HepG2 (cell line): ENCODE measurements around the gene PHTF2. TPM values are rescaled to one million over a fixed set of nuclear protein-coding genes. Genes with fewer than 3 reads are reported as not detected.

ENCODE experiments used
- ATAC-seq: fragments of 200-7000 bp; cut with Tn5 transposase; 3 replicates; pipeline ENCODE4 v1.9.1; 2020; ENCODE audit warnings: mild to moderate bottlenecking, moderate library complexity
- BruUV-seq: library from RNA; stranded (reverse); fragments of 400-500 nt; replicated peaks from 2 replicates; lab custom pipeline; 2021; lab: Mats Ljungman, UMichigan
- CTCF ChIA-PET: fragments of 300-600 bp; formaldehyde crosslinking; extraction: SDS; loops from one replicate; lab custom pipeline; 2021; ENCODE audit warnings: low total read pairs, inconsistent platforms, low intra/inter-chr PET ratio; lab: Yijun Ruan, JAX
- POLR2A ChIA-PET: fragments of 350-600 bp; sonication (Branson Sonifier 250); formaldehyde crosslinking; loops from one replicate; lab custom pipeline; 2020; ENCODE audit warnings: antibody characterized with exemption, inconsistent platforms; lab: Yijun Ruan, JAX
- DNase-seq: peaks from one replicate; pipeline ENCODE4 v3.0.0-alpha.2; 2015; ENCODE audit warnings: low spot score
- FAIRE-seq: peaks from 3 replicates; lab custom pipeline; 2011; peaks lifted over from hg19 to GRCh38; lab: Jason Lieb, UNC
- H2AFZ ChIP-seq: one replicate; pipeline ENCODE4 v1.6.1; 2011; ENCODE audit warnings: low read length, inconsistent platforms
- H3K27ac ChIP-seq: fragments of 300-600 bp; 3 replicates; pipeline ENCODE4 v1.8.0; 2011; ENCODE audit warnings: mixed run types, mild to moderate bottlenecking, mixed read lengths, low read length, inconsistent platforms; ENCODE audit not compliant: insufficient read depth; ENCODE audit errors: extremely low read length
- H3K27me3 ChIP-seq, 2 experiments: fragments of 200-600 bp in 1 of 2; 2 replicates in 1 of 2; 3 replicates in 1 of 2; pipeline versions ENCODE4 v1.6.0 to v1.8.0; 2011; ENCODE audit warnings: low read length in 2 of 2, mild to moderate bottlenecking in 2 of 2, moderate library complexity in 2 of 2, inconsistent platforms in 1 of 2; ENCODE audit not compliant: insufficient read depth in 2 of 2, control insufficient read depth in 1 of 2
- H3K36me3 ChIP-seq, 2 experiments: fragments of 200-600 bp in 1 of 2; replicated peaks in 1 of 2; 2 replicates in 1 of 2; 3 replicates in 1 of 2; pipeline versions ENCODE4 v1.5.1 to v1.8.0; 2011; ENCODE audit warnings: low read length in 2 of 2, inconsistent platforms in 1 of 2; ENCODE audit not compliant: insufficient read depth in 2 of 2, control insufficient read depth in 1 of 2
- H3K4me1 ChIP-seq: 2 replicates; pipeline ENCODE4 v1.5.1; 2012; ENCODE audit warnings: low read length, inconsistent platforms; ENCODE audit not compliant: insufficient read depth
- H3K4me2 ChIP-seq: 2 replicates; pipeline ENCODE4 v1.6.0; 2011; ENCODE audit warnings: low read depth, low read length, inconsistent platforms
- H3K4me3 ChIP-seq, 3 experiments: fragments of 200-600 bp in 1 of 3; sonication (generic), shearing (Covaris generic) in 1 of 3; replicated peaks in 1 of 3; 2 replicates each; pipeline ENCODE4 v1.5.1; 2011 to 2016; ENCODE audit warnings: low read length in 3 of 3, inconsistent platforms in 2 of 3, low read depth in 2 of 3, mild to moderate bottlenecking in 2 of 3, control low read depth in 1 of 3, mixed read lengths in 1 of 3; ENCODE audit not compliant: insufficient read depth in 1 of 3
- H3K79me2 ChIP-seq: one replicate; pipeline ENCODE4 v1.6.1; 2011; ENCODE audit warnings: low read length, inconsistent platforms; ENCODE audit not compliant: insufficient read depth
- H3K9ac ChIP-seq: 2 replicates; pipeline ENCODE4 v1.6.0; 2011; ENCODE audit warnings: mild to moderate bottlenecking, low read depth, low read length, inconsistent platforms; ENCODE audit not compliant: insufficient read depth
- H3K9me3 ChIP-seq: 2 replicates; pipeline ENCODE4 v1.5.1; 2012; ENCODE audit warnings: mild to moderate bottlenecking, low read length
- H4K20me1 ChIP-seq: 2 replicates; pipeline ENCODE4 v1.6.0; 2011; ENCODE audit warnings: inconsistent platforms, mild to moderate bottlenecking, low read length, moderate library complexity; ENCODE audit not compliant: insufficient read depth
- CBX5 ChIP-seq: sonication (generic); formaldehyde crosslinking; IDR thresholded peaks from 2 replicates; pipeline ENCODE4 v1.4.0; 2020; ENCODE audit warnings: missing genetic modification reagents, borderline replicate concordance
- CTCF ChIP-seq: sonication (generic); formaldehyde crosslinking; IDR thresholded peaks from 2 replicates; pipeline ENCODE4 v1.5.0; 2020; ENCODE audit warnings: mild to moderate bottlenecking, missing genetic modification reagents, moderate library complexity
- HNF4G ChIP-seq, 2 experiments: sonication (generic) in 1 of 2; formaldehyde crosslinking in 1 of 2; IDR thresholded peaks; 2 replicates each; pipeline versions ENCODE4 v1.4.0 to v1.6.1; 2011 to 2020; ENCODE audit warnings: borderline replicate concordance in 2 of 2, low read depth in 2 of 2, mild to moderate bottlenecking in 2 of 2, low read length in 1 of 2, missing genetic modification reagents in 1 of 2, moderate library complexity in 1 of 2
- PAF1 ChIP-seq: IDR thresholded peaks from 2 replicates; pipeline ENCODE4 v1.6.1; 2016; ENCODE audit warnings: missing genetic modification reagents, missing compliant biosample characterization
- POLR2AphosphoS2 ChIP-seq: IDR thresholded peaks from 2 replicates; pipeline ENCODE4 v1.6.1; 2011; ENCODE audit warnings: low read depth, low read length, improper control_type of control experiment
- SKI ChIP-seq: fragments of 450-650 bp; IDR thresholded peaks from one replicate; pipeline ENCODE4 v1.6.1; 2018; ENCODE audit warnings: mild to moderate bottlenecking; ENCODE audit not compliant: partially characterized antibody
- ZBTB8A ChIP-seq: sonication (generic); formaldehyde crosslinking; IDR thresholded peaks from 2 replicates; pipeline ENCODE4 v1.4.0; 2020; ENCODE audit warnings: mild to moderate bottlenecking, low read depth, missing genetic modification reagents, borderline replicate concordance
- ZC3H13 ChIP-seq: sonication (generic); formaldehyde crosslinking; IDR thresholded peaks from 2 replicates; pipeline ENCODE4 v1.8.1; 2023; ENCODE audit warnings: mild to moderate bottlenecking, missing genetic modification reagents, moderate library complexity
- ZNF124 ChIP-seq: sonication (generic); formaldehyde crosslinking; IDR thresholded peaks from 2 replicates; pipeline ENCODE4 v1.4.0; 2020; ENCODE audit warnings: missing genetic modification reagents
- ZNF484 ChIP-seq: sonication (generic); formaldehyde crosslinking; IDR thresholded peaks from 2 replicates; pipeline ENCODE4 v1.5.1; 2020; ENCODE audit warnings: mild to moderate bottlenecking, low read depth, missing genetic modification reagents, borderline replicate concordance
- WGBS: methylation state at CpG from one replicate; pipeline ENCODE4 v1.1.6; 2017; ENCODE audit warnings: low lambda C conversion rate; 5-methylcytosine and 5-hydroxymethylcytosine counted together
- in situ Hi-C: cut with HindIII; loops from 2 replicates; pipeline ENCODE4 v1.10.0; 2017; ENCODE audit warnings: low pct_unique_long_range_greater_than_20kb; ENCODE audit not compliant: extremely low pct_ligation_motif_present
- intact Hi-C: fragments of 100-400 bp; cut with micrococcal nuclease; formaldehyde crosslinking; loops from one replicate; pipeline ENCODE4 v1.10.0; 2022; ENCODE audit not compliant: unreplicated experiment
- polyA plus RNA-seq, 8 experiments: library from polyadenylated mRNA; depleted of rRNA in 3 of 8; stranded (reverse) in 7 of 8; unstranded in 1 of 8; fragments of >200 nt; fragmentation: Illumina TruSeq in 4 of 8; extraction: Trizol in 4 of 8; gene quantifications; 2 replicates each; pipeline versions ENCODE4 v1.2.1 to v1.2.3, GENCODE V29; 2011 to 2016; ENCODE audit warnings: low read depth in 4 of 8, missing spikeins in 1 of 8, mixed read lengths in 1 of 8; ENCODE audit not compliant: insufficient read depth in 1 of 8
- total RNA-seq, 5 experiments: library from RNA; depleted of rRNA; stranded (reverse); fragments of >200 nt; fragmentation: Illumina TruSeq; extraction: Trizol; gene quantifications; 2 replicates each; pipeline ENCODE4 v1.2.3, GENCODE V29; 2016; ENCODE audit warnings: low read depth in 1 of 5

The PHTF2 gene
- total and polyA plus RNA-seq, 2 of the 13 experiments (the other 11 are each of a cell fraction or from before 2014, with no cell fraction given), result 7.4 to 10.2 TPM

GRCh38 chr7:77878500-77878899 lies 79.9 kb downstream of the PHTF2 start:
- no peaks in the 10 kb centered on the region for H3K36me3 ChIP-seq
- WGBS, result 97% methylated on average over 1 of the region's 1 CpG
- H3K4me2 ChIP-seq, result no peak overlapping the region
- TF ChIP-seq CBX5 (CRISPR knock-in tag) (no peak), HNF4G (IDR thresholded peaks at IDR 0.05; ENCODE audit: borderline replicate concordance, low read depth, low read length) (no peak), HNF4G (CRISPR knock-in tag; IDR thresholded peaks at IDR 0.05; ENCODE audit: borderline replicate concordance, low read depth) (no peak), ZNF484 (no peak), POLR2AphosphoS2 (no peak), ZC3H13 (no peak), ZBTB8A (CRISPR knock-in tag) (no peak), PAF1 (CRISPR knock-in tag) (no peak), CTCF (no peak), SKI (no peak), ZNF124 (no peak)
- no peaks in the 10 kb centered on the region for H3K9me3 ChIP-seq
- ChIA-PET POLR2A (no interaction called here), CTCF (no interaction called here)
- H3K4me1 ChIP-seq, result peaks cover 10% of the 10 kb centered on the region
- in situ Hi-C loops, result no loop called here
- no peak for DNase-seq
- intact Hi-C loops, result no loop called here
- H2AFZ ChIP-seq, result no peak overlapping the region
- H3K9ac ChIP-seq, result no peak overlapping the region
- BruUV-seq, result no TSS peak
- H3K79me2 ChIP-seq, result no peaks in the 10 kb centered on the region
- H4K20me1 ChIP-seq, result no peaks in the 10 kb centered on the region
- FAIRE-seq, result no peak
- no peak for ATAC-seq
- no peak overlapping the region for H3K27ac ChIP-seq
- no peaks in the 10 kb centered on the region for H3K27me3 ChIP-seq
- no peak overlapping the region for H3K4me3 ChIP-seq
